Superior temporal gyrus (tissue), 1 donor: ENCODE results near the gene TBC1D3L.
"Not testable (repeated sequence)": the region's sequence is repeated elsewhere in the genome, so short reads cannot be mapped to it uniquely, and the experiment has no call there.

ENCODE experiments used
- DNase-seq: peaks from one replicate; pipeline ENCODE4 v3.0.0-alpha.2; 2016; ENCODE audit errors: extremely low spot score

The TBC1D3L gene

DNA sequence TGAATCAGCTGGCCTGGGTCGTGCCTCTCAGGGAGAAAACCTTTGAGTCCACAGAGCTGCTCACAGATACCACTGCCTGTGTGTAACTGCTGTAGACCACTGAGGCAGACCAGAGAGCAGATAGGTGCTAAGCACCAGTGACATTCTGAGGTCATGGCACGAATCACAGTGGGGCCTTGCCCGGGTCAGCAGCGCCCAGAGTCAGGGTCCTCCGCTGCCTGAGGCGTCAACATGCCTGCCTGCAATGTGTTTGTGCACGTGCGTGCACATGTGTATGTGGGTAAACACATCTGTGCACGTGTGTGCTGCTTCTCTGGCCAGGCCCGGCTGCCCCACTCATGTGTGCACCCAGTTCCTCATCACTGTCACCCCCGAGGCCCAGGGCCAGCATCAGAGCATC, at the start of gene TBC1D3L:
Gene TBC1D3L (minus strand): TSS at position 101 of the 400 bp plus-strand sequence. CDS start 1,540 bp downstream, outside the sequence.
- not testable (repeated sequence) for DNase-seq

DNA sequence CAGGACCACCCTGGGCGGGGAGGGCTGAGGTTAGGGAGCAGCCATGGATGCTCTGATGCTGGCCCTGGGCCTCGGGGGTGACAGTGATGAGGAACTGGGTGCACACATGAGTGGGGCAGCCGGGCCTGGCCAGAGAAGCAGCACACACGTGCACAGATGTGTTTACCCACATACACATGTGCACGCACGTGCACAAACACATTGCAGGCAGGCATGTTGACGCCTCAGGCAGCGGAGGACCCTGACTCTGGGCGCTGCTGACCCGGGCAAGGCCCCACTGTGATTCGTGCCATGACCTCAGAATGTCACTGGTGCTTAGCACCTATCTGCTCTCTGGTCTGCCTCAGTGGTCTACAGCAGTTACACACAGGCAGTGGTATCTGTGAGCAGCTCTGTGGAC, 14.8 kb upstream of the TBC1D3L start, which contains the start of gene TBC1D3D:
Gene TBC1D3D (plus strand): TSS at position 301 of the 400 bp plus-strand sequence. CDS start 1,585 bp downstream, outside the sequence.
- not testable (repeated sequence) for DNase-seq
